BJ (cell line): ENCODE results near the gene MSL3. TPM values are rescaled to one million over a fixed set of nuclear protein-coding genes. Genes with fewer than 3 reads are reported as not detected.

Source experiments
- CTCF ChIA-PET: fragments of 350-600 bp; formaldehyde crosslinking; extraction: SDS; loops from one replicate; lab custom pipeline; 2021; ENCODE audit warnings: antibody characterized with exemption, inconsistent platforms; lab: Yijun Ruan, JAX
- POLR2A ChIA-PET: fragments of 300-600 bp; sonication (Branson Sonifier 250); formaldehyde crosslinking; extraction: SDS; loops from one replicate; lab custom pipeline; 2021; ENCODE audit warnings: antibody characterized with exemption; lab: Charles Lee
- DNase-seq: peaks from one replicate; pipeline ENCODE4 v3.0.0-alpha.2; 2011; ENCODE audit warnings: low read depth
- H3K27me3 ChIP-seq: 2 replicates; pipeline ENCODE4 v1.6.0; 2011; ENCODE audit warnings: low read length; ENCODE audit not compliant: control insufficient read depth, insufficient read depth
- H3K36me3 ChIP-seq: 2 replicates; pipeline ENCODE4 v1.5.1; 2011; ENCODE audit warnings: low read length; ENCODE audit not compliant: control insufficient read depth, insufficient read depth
- H3K4me3 ChIP-seq: 2 replicates; pipeline ENCODE4 v1.5.1; 2011; ENCODE audit warnings: low read depth, mild to moderate bottlenecking, control low read depth, low read length
- CTCF ChIP-seq: IDR thresholded peaks from 2 replicates; pipeline ENCODE4 v1.5.1; 2011; ENCODE audit warnings: low read depth, mild to moderate bottlenecking, control low read depth, inconsistent platforms, low read length, moderate library complexity; ENCODE audit not compliant: insufficient read depth
- polyA plus RNA-seq: library from polyadenylated mRNA; depleted of rRNA; stranded (reverse); fragments of >200 nt; gene quantifications from 2 replicates; pipeline ENCODE4 v1.2.3, GENCODE V29; 2011

MSL3 gene
- polyA plus RNA-seq, 1 experiment: 27.2 TPM

DNA sequence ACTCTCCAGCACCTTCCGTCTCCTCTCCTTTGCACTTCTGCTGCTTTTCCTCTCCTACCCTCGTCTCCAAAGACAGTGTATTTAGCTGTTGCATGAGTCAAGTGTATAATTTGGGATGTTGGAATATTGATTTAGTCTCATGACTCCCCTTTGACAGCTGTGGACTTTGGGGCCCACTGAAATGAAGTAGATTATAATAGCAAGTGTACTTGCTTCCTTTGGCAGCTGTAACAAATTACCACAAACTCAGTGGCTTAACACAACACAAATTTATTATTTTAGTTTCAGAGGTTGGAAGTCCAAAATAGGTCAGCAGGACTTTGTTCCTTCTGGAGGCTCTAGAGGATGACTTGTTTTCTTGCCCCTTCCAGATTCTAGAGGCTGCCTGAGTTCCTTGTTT lies 29.5 kb upstream of the MSL3 start:
- Histone ChIP-seq H3K4me3 (no peak overlapping the region), H3K36me3 (no peaks in the 10 kb centered on the region), H3K27me3 (no peaks in the 10 kb centered on the region)
- TF ChIP-seq CTCF: no peak
- DNase-seq: no peak
- CTCF ChIA-PET: interaction anchor here (0.7 to 1.1 kb wide), 3 partner anchors 8 to 197 kb away, joined by 3 read pairs; no protein-coding TSS in a partner anchor
- POLR2A ChIA-PET: no interaction called here

GRCh38 chrX:11733614-11734013 lies 24.4 kb upstream of the MSL3 start:
- Histone ChIP-seq H3K36me3 (no peaks in the 10 kb centered on the region), H3K4me3 (no peak overlapping the region), H3K27me3 (no peaks in the 10 kb centered on the region)
- TF ChIP-seq CTCF: no peak
- ChIA-PET POLR2A (no interaction called here), CTCF (no interaction called here)
- DNase-seq: no peak

DNA sequence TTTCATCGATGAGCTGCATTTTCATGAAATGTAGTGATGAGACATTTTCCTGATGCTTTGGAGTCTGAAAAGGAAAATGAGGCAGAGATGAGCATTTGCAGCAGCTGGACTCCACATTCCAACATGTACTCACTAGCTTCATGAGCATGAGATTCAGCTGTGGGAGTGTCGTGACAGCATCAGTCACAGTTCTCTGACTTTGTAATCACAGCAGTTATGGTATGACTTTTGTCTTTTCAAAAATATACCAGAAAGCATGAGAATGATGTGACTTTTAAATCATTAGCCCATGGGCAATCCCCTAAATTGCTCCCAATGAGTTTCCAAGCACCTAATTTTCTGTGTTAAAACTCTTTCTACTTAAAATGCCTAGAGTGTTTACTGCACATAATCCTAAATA lies 18.3 kb upstream of the MSL3 start:
- ChIA-PET POLR2A (no interaction called here), CTCF (interaction anchor here (1.1 kb wide), 1 partner anchor 12 kb away, joined by 3 read pairs; no protein-coding TSS in a partner anchor)
- Histone ChIP-seq H3K36me3 (no peaks in the 10 kb centered on the region), H3K4me3 (no peak overlapping the region), H3K27me3 (no peaks in the 10 kb centered on the region)
- TF ChIP-seq CTCF: no peak
- no peak for DNase-seq

- POLR2A ChIA-PET: no interaction called here
- Histone ChIP-seq H3K27me3 (0 out of 2 replicates have a peak, but pooled peaks cover 1% of the 10 kb centered on the region), H3K36me3 (no peaks in the 10 kb centered on the region), H3K4me3 (no peak overlapping the region)
- CTCF ChIA-PET: interaction anchor here (0.7 to 1.1 kb wide), 2 partner anchors 13 to 1278 kb away, joined by 3 read pairs; no protein-coding TSS in a partner anchor
- TF ChIP-seq CTCF: no peak
- DNase-seq: no peak
These were observed 17.2 kb upstream of the MSL3 start for GRCh38 chrX:11740794-11741193.

- no peak for DNase-seq
- TF ChIP-seq CTCF: no peak
- Histone ChIP-seq H3K27me3 (0 out of 2 replicates have a peak, but pooled peaks cover 3% of the 10 kb centered on the region), H3K36me3 (no peaks in the 10 kb centered on the region), H3K4me3 (no peak overlapping the region)
- ChIA-PET CTCF (no interaction called here), POLR2A (no interaction called here)
These were observed 16.5 kb upstream of the MSL3 start for GRCh38 chrX:11741574-11741973.
